ENCODE measurements around the gene CHRND. TPM values are rescaled to one million over a fixed set of nuclear protein-coding genes. Genes with fewer than 3 reads are reported as not detected.

Gene CHRND
- not detected in 2 replicates for total RNA-seq

DNA sequence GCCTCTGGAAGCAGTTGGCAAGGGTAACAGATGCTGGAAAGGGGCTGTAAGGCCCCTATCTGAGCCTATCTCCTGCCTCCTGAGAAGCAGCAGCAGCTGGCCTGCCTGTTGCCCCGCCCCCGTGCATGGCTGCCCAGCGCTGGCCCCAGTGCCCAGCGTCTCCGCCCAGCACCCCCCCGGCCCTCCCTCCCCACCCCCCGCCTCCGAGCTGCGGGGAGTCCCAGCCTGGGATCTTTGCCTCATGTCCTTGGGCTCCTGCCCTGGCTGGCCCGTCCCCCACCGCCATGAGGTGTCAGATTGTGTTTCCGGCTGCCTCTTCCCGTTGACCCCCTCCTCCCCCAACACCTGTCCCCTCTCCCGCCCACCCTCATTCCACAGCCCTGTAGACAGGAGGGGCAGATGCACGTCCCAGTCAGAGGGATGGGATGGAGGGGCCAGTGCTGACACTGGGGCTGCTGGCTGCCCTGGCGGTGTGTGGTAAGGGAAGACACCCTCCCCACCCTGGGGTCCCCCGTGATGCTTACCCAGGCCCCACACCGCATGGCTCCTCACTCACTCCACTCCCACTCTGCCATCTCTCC, at the start of gene CHRND:
CHRND (plus strand) TSS at position 370 of the 581 bp plus-strand sequence; CDS start at position 426, 56 bp downstream.
- intact Hi-C loops (cut with micrococcal nuclease): loop anchor here (10.0 kb wide), 1 partner anchor 621 kb away; no protein-coding TSS in a partner anchor

DNA sequence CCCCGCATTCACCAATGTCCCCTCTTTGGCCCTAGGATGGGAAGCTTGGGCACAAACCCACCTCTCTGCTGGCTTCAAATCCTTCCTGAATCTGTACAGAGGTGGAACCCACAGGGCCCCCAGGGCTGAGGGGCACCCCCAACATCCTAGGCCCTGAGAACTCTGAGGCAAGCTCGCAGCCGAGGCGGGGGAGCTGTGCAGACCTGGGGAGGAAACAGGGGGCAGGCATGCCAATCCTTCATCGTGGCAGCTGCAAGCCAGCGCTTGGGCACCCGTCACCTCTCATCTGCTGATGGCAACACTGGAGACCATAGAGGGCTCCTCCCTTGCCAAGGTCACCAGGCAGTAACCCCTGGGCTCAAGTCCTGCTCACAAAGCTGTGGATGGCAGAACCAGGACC, 49.2 kb upstream of the CHRND start:
- intact Hi-C loops (cut with micrococcal nuclease): no loop called here

DNA sequence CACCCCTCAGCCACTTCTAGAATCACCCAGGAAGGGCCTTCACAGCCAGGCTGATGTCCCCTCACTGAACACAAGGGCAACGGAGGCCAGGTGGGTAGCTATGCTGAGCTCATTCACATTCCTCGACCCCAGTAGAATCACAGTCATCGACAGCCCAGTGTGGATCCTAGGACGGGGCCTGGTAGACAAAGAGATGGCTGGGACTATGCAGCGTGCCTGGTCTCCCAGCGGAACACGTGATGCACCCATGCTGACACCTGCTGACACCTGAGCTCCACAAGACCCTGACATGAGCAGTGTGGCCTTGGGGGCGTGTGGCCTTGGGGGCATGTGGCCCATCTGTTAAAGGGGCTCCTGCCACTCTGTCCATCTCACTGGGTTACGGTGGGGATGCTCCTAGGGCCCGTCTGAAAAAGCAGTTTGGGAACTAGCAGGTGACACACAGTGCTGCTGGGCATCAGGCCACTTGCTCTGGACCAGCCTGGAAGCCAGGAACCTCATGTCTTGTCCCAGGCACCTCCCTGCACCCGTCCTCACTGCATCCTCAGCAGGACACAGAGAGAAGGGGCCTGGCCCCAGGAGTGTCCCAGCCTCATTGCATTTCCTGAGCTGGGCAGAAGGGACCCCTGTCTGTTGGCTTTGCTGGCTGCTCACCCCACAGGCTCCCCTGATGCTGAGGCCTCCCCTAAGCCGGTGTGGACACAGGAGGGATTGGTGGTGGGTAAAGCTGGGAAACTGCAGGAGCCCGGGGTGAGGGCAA, 48.0 kb upstream of the CHRND start:
- intact Hi-C loops (cut with micrococcal nuclease): no loop called here

DNA sequence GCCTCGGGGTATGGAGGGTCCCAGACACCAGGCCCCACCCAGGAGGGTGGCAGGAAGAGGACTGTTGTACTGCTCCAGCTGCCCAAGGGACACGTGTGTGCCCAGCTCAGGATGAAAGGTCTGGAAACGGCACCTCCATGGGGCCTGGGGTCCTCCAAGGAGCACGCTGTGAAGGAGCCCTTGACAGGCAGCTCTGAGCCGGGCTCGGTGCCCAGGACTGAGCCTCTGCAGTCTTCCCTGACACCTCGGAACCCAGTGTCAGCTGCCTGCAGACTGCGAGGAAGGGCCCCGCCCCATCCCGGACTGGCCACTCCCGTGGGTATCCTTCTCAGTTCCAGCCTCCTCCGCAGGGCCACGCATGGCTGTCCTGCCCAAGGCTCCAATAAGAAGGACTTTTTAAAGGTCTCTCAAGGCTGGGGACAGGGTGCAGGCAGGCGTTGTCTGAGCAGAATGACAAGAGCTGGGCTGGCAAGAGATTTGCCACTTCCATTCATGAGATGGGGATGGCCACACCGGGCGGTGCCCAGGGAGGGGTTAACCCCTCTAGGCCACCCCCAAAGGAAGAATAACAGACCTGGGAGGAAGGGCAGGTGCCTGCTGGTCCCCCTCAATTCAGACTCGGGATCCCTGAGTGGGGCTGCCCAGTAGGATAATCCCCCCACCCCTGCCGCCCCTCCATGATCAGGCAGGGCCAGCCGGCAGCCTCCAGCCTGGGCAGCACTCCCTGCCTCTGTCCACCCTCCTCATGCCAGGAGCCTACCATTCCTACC, 47.2 kb upstream of the CHRND start:
- intact Hi-C loops (cut with micrococcal nuclease): no loop called here

- intact Hi-C loops (cut with micrococcal nuclease): no loop called here
Measured at GRCh38 chr2:232479341-232480200, 46.4 kb upstream of the CHRND start.

DNA sequence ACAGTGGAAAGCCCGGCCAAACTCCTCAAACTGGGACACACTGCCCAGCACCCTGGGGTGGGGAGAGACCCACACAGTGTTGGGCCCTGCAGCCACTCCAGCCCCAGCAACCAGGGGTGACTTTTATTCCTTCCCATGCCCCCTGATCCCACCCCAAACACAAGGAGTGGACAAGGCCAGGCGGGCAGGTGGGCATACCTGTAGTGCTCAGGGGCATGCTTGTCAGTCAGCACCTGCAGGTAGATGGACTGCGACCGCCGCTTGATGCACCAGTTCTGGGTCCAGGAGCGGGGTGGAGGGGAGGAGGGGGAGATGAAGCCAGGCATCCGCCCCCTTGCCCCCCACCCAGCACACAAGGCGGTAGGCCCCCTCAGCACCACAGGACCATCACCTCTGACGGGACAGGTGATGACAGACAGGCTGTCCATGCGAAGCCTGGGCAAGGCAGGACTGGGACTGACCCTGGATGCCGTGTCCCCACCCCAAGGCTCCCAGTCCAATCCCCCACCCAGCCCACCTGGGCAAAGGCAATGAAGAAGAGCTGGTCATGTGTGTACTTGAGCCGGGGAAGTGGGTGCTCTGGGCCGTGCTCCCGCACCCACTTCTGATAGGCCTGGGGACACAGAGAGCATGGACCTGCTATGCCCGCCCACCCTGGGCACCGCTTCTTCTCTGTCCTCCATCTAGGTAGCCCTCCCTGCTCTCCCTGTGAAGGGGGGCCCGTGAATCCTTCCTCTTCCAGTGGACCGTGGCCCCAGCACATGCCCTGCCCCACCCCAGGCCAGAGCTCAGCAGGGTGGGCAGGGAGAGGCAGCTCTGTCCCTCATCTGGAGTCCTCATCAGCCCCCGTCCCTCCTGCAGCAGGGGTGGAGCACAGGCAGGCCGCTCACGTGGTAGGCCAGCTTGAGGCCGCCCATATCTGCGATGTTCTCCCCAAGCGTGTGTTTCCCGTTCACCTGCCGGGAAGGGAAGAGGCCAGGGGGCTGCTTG, 45.5 kb upstream of the CHRND start:
- intact Hi-C loops (cut with micrococcal nuclease): no loop called here

DNA sequence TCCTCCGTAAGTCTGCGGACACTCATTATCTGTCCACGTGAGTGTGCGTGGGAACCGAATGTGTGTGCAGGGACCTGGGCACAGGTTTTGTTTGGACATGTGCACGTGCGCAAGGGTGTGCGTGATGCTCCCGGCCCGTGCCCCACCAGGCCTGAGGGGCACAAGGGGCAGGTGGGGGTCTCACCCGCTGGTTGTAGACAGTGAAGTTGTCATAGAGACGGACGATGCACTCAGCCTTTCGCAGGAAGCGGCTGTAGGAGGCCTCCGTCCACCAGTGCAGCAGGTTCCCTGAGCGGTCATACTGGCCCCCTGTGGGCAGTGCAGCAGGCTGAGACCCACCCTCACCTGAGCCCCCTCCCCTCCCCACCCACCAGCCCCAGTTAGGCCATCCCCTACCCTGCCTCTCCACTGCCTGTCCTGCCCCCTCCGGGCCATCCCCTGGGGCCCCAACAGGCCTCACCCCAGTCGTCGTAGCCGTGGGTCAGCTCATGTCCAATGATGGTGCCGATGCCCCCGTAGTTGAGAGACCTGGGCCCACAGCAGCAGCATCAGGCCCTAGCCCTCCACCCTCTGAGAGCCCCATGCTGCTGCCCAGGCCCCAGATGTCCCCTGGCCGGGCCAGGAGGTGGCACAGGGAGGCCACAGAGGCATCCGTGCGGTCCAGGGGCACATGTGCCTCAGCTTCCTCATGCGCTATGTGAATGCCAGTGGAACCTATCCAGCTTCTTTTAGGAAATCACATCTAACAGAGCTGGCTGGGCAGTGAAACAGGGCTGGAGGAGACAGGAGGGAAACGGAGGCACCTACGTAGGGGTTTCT, 44.4 kb upstream of the CHRND start:
- intact Hi-C loops (cut with micrococcal nuclease): no loop called here

DNA sequence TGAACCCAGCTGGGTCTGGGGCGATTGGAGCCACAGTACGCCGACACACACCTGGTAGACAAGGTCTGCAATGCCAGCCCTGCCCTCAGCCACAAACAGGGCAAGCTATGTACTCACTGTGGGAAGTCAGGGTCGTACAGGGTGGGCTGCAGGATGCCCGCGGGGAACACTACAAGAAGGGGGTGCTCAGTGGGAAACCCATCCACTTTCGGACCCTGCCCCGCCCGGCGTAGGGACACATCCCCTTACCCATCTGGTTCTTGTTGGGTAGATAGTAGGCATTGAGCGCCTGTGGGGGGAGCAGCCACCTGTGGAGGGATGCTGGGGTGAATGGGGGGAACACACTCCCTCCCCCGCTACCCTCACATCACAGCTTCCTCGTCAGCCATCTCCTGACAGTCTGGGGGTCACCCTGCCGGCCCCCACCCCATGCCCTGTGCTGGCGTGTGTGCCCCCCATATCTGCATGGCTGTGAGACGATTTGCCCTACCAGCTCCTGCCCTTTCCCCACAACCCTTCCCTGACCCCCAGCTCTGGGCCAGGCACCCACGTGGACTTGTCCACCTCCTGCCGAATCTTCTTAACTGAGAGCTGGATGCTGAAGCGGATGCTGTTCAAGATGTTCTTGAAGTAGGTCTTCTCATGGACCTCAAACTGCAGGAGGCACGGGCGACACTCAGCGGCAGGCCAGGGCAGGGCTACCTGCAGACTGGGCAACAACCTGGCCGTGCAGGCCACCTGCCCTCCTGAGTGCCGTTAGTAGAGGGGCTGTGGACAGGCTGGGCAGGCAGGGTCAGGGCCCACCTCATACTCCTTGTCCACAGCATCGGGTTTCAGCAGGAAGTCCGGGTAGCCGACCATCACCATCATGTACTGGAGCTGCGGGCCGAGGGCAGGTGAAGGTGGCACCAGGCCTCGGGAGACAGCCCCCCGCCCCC, 43.4 kb upstream of the CHRND start:
- intact Hi-C loops (cut with micrococcal nuclease): no loop called here

GRCh38 chr2:232483311-232483922, 42.5 kb upstream of the CHRND start:
- intact Hi-C loops (cut with micrococcal nuclease): no loop called here

DNA sequence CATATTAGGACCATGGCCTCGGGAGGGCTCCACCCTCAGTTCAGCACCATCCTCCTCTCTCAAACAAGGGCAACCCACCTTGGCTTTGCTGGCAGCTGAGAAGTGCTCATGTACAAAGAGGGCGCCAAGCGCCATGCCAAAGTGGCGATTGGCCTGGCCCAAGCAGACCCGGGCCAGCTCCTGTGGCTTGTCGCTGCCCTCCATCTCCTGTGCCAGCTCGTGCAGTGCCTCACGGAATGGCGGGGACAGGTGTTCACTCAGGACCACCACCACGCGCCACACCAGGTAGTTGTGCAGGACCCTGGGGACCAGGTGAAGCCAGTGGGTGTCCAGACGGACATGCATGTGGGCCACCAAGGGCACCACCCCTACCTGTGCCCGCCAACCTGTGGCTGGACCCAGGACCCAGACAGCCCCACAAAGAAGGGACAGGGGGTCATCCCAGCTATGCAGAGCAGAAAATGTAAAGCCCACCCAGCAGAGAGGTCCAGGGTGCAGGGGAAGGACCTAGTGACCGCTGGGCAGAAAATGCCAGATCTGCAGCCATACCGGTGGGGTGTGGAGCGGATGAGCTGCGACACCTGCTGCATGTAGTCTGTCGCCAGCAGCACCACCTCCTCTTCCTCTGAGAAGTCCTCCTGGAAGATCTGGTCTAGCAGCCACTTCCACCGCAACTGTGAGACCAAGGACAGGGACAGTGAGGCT, 41.9 kb upstream of the CHRND start:
- intact Hi-C loops (cut with micrococcal nuclease): no loop called here

DNA sequence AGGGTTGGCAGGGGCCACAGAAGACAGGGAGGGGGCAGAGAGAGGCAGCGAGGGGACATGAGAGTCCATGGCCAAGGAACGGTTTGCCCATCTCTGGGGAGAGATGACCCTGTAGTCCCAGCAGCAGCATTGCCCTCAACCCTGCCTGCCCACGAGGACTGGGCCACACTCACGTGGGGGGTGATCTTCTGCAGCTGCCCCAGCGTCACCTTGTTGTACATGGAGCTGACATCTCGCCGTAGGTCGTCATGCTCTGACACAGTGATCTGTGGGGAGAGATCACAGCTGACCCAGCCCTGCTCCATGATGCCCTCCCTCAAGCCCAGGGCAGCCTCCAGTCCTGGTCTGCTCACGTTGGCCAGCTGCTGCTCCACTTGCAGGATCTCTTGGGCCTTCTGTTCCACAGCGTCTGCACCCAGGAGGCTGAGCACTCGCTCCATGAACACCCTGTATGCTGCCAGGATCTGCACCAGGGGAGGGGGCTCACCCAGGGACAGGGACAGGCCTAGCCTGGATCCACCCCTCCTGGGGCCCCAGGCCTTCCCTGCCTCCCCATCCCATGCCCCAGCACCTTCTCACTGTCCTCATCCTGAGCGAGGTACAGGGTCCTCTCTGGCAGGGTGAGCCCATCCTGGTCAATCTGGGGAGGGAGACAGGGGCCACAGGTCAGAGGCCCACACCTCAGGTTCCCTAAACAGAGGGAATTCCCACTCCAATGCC, 41.2 kb upstream of the CHRND start:
- intact Hi-C loops (cut with micrococcal nuclease): no loop called here

DNA sequence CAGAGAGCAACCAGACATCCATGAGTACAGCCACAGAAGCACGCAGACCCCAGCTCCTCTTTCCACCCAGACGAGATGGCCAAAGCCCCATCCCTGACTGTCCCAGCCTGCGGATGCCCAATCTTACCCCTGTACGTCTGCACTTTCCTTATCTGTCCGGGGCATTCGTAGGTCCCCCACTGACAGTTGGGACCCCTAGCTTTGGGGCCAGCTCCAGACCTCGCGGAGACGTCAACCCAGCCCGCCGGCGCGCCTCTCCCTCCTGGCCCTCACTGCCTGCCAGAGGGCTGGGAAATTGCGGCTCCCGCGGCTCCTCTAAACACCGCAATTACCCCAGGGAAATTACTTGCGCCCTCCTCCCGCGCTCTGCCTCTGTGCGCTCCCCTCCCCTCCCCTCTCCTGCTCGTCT, 40.6 kb upstream of the CHRND start:
- intact Hi-C loops (cut with micrococcal nuclease): no loop called here

DNA sequence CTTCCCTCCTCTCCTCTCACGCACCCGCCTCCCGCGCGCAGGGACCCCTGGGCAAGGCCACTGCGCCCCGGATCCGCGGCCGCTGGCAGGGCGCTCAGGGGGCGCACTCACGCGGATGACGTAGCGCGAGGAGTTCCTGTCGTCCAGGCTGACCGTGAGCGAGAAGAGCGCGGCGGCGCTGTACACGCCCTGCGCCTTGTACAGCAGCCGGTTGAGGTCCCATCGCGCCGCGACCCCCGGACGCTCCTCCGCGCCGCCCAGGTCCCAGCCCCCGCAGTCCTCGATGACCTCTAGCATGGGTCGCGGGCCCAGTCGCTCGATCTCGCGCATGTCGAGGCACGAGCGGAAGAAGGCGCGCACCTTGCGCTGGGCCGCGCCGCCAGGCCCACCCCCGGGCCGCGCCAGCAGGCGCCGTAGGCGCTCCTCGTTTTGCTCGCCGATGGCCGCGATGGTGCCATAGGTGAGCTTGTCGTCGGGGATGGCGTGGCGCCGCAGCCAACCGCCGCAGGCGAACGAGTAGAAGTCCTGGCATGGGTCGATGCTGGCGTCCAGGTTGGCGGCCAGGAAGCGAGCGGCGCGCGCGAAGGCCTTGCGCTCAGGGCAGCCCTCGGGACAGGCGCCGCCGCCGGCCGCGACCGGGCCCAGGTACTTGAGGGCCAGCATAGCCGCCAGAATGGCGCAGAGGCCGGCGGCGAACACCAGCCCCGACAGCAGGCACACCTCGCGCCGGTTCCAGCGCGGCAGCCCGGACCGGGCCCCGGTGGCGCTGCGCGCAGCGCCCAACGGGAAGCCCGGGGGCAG, 40.0 kb upstream of the CHRND start:
- intact Hi-C loops (cut with micrococcal nuclease): no loop called here

GRCh38 chr2:232486558-232487384, 39.2 kb upstream of the CHRND start:
- intact Hi-C loops (cut with micrococcal nuclease): no loop called here
